Endothelial cell of umbilical vein (primary cell): ENCODE data around the gene FBH1. TPM values are rescaled to one million over a fixed set of nuclear protein-coding genes. Genes with fewer than 3 reads are reported as not detected.

ENCODE experiments used
- BruUV-seq: library from RNA; stranded (reverse); fragments of 400-500 nt; replicated peaks from 2 replicates; lab custom pipeline; 2021; lab: Mats Ljungman, UMichigan
- CTCF ChIA-PET: fragments of 300-600, 350-600 bp; sonication (Branson Sonifier 250); formaldehyde crosslinking; loops from one replicate; lab custom pipeline; 2021; ENCODE audit warnings: antibody characterized with exemption, inconsistent platforms; lab: Charles Lee
- POLR2A ChIA-PET: fragments of 300-600, 350-600 bp; sonication (Branson Sonifier 250); formaldehyde crosslinking; loops from one replicate; lab custom pipeline; 2021; ENCODE audit warnings: antibody characterized with exemption, inconsistent platforms; lab: Charles Lee
- DNase-seq: peaks from one replicate; pipeline ENCODE4 v3.0.0-alpha.2; 2011; ENCODE audit warnings: low read depth, low spot score
- FAIRE-seq: peaks from 2 replicates; lab custom pipeline; 2011; peaks lifted over from hg19 to GRCh38; lab: Jason Lieb, UNC
- H2AFZ ChIP-seq: 2 replicates; pipeline ENCODE4 v1.6.0; 2012; ENCODE audit warnings: low read depth, low read length, control low read depth, inconsistent platforms
- H3K27ac ChIP-seq: 2 replicates; pipeline ENCODE4 v1.5.1; 2011; ENCODE audit warnings: low read depth, mild to moderate bottlenecking, control low read depth, low read length, moderate library complexity; ENCODE audit not compliant: insufficient read depth
- H3K27me3 ChIP-seq, 2 experiments: 2 replicates each; pipeline versions ENCODE4 v1.6.0 to v1.6.1; 2011; ENCODE audit warnings: low read length in 2 of 2, mixed read lengths in 1 of 2; ENCODE audit not compliant: control insufficient read depth in 2 of 2, insufficient read depth in 2 of 2
- H3K36me3 ChIP-seq, 2 experiments: 2 replicates in 1 of 2; 3 replicates in 1 of 2; pipeline ENCODE4 v1.5.1; 2011; ENCODE audit warnings: low read length in 2 of 2, mild to moderate bottlenecking in 1 of 2, moderate library complexity in 1 of 2; ENCODE audit not compliant: control insufficient read depth in 2 of 2, insufficient read depth in 2 of 2; ENCODE audit errors: extremely low read depth in 1 of 2
- H3K4me1 ChIP-seq: 3 replicates; pipeline ENCODE4 v1.5.1; 2011; ENCODE audit warnings: mild to moderate bottlenecking, low read length; ENCODE audit not compliant: control insufficient read depth, insufficient read depth; ENCODE audit errors: extremely low read depth
- H3K4me2 ChIP-seq: 2 replicates; pipeline ENCODE4 v1.6.1; 2011; ENCODE audit warnings: low read length, control low read depth, mixed read lengths; ENCODE audit not compliant: insufficient read depth
- H3K4me3 ChIP-seq, 3 experiments: fragments of 200-600 bp in 1 of 3; sonication (generic), shearing (Covaris generic) in 1 of 3; replicated peaks in 1 of 3; 2 replicates each; pipeline ENCODE4 v1.5.1; 2011 to 2016; ENCODE audit warnings: control low read depth in 3 of 3, low read length in 3 of 3, mild to moderate bottlenecking in 2 of 3, inconsistent platforms in 1 of 3, low read depth in 1 of 3, moderate library complexity in 1 of 3; ENCODE audit not compliant: insufficient read depth in 1 of 3
- H3K79me2 ChIP-seq: 2 replicates; pipeline ENCODE4 v1.6.0; 2012; ENCODE audit warnings: low read length, inconsistent platforms; ENCODE audit not compliant: control insufficient read depth, insufficient read depth
- H3K9ac ChIP-seq: replicated peaks from 2 replicates; pipeline ENCODE3; 2011; ENCODE audit warnings: low read length, control low read depth; ENCODE audit not compliant: insufficient read depth; ENCODE audit errors: extremely low read depth
- H3K9me1 ChIP-seq: replicated peaks from 3 replicates; pipeline ENCODE4 v1.6.0; 2011; ENCODE audit warnings: mild to moderate bottlenecking, low read length; ENCODE audit not compliant: control insufficient read depth, insufficient read depth; ENCODE audit errors: extremely low read depth
- H3K9me3 ChIP-seq: replicated peaks from 2 replicates; pipeline ENCODE4 v1.5.1; 2012; ENCODE audit warnings: low read length, inconsistent platforms; ENCODE audit not compliant: control insufficient read depth, insufficient read depth
- H4K20me1 ChIP-seq: replicated peaks from 2 replicates; pipeline ENCODE3; 2011; ENCODE audit warnings: mild to moderate bottlenecking, low read length; ENCODE audit not compliant: control insufficient read depth, insufficient read depth; ENCODE audit errors: extremely low read depth
- EZH2 ChIP-seq: IDR thresholded peaks from 2 replicates; pipeline ENCODE4 v1.6.1; 2012; ENCODE audit warnings: borderline replicate concordance, low read depth, mild to moderate bottlenecking, moderate library complexity, low read length, inconsistent platforms; ENCODE audit not compliant: severe bottlenecking
- FOS ChIP-seq: IDR thresholded peaks from 2 replicates; pipeline ENCODE4 v1.6.1; 2011; ENCODE audit warnings: mild to moderate bottlenecking, low read length, moderate library complexity, borderline replicate concordance; ENCODE audit not compliant: insufficient read depth
- GATA2 ChIP-seq: IDR thresholded peaks from 2 replicates; pipeline ENCODE4 v1.7.0; 2011; ENCODE audit warnings: low read depth, mild to moderate bottlenecking, moderate library complexity, mixed read lengths, low read length; ENCODE audit not compliant: insufficient read length, insufficient read depth
- JUN ChIP-seq: IDR thresholded peaks from 2 replicates; pipeline ENCODE4 v1.6.1; 2011; ENCODE audit warnings: borderline replicate concordance, low read depth; ENCODE audit not compliant: insufficient read length, insufficient read depth
- MYC ChIP-seq: IDR thresholded peaks from one replicate; pipeline ENCODE4 v1.6.1; 2011; ENCODE audit warnings: mild to moderate bottlenecking, low read depth, low read length
- POLR2A ChIP-seq: IDR thresholded peaks from 2 replicates; pipeline ENCODE4 v1.6.1; 2012; ENCODE audit warnings: low read depth, mild to moderate bottlenecking, control low read depth, low read length
- POLR2AphosphoS5 ChIP-seq: IDR thresholded peaks from 2 replicates; pipeline ENCODE4 v1.6.1; 2012; ENCODE audit warnings: low read depth, mild to moderate bottlenecking, control low read depth, low read length, moderate library complexity; ENCODE audit not compliant: insufficient read depth
- dilution Hi-C: fragments of 300-500 bp; cut with MboI; formaldehyde crosslinking; loops from one replicate; pipeline ENCODE4 v1.15.0; 2019; ENCODE audit warnings: low sequenced_read_pairs; ENCODE audit not compliant: extremely low pct_ligation_motif_present
- intact Hi-C: fragments of 100-400 bp; cut with micrococcal nuclease; formaldehyde crosslinking; loops from one replicate; pipeline ENCODE4 v1.10.0; 2022
- polyA plus RNA-seq, 4 experiments: library from polyadenylated mRNA; depleted of rRNA in 3 of 4; stranded (reverse) in 3 of 4; unstranded in 1 of 4; fragments of >200 nt; gene quantifications; 2 replicates each; pipeline versions ENCODE4 v1.2.1 to v1.2.3, GENCODE V29; 2011 to 2012; ENCODE audit warnings: missing spikeins in 1 of 4
- total RNA-seq: library from RNA; stranded (reverse); gene quantifications from 2 replicates; pipeline ENCODE4 v1.2.3, GENCODE V29; 2021
- TF ChIP-seq, protein P1 (sequence below): IDR thresholded peaks from 2 replicates; pipeline ENCODE4 v1.6.1; 2011; ENCODE audit not compliant: insufficient read depth, insufficient read length
- TF ChIP-seq, protein P2 (sequence below), 2 donors: IDR thresholded peaks; 1 replicate in 1 of 2; 2 replicates in 1 of 2; pipeline ENCODE4 v1.5.1; 2011; ENCODE audit warnings: low read length in 2 of 2, mild to moderate bottlenecking in 2 of 2, moderate library complexity in 2 of 2, control low read depth in 1 of 2, inconsistent platforms in 1 of 2, low read depth in 1 of 2; ENCODE audit not compliant: insufficient read depth in 1 of 2; ENCODE audit errors: extremely low read depth in 1 of 2

Gene FBH1
- total and polyA plus RNA-seq, 2 donors (not counting 3 experiments of a cell fraction or from before 2014, with no cell fraction given), result 71.4 to 97.0 TPM

DNA sequence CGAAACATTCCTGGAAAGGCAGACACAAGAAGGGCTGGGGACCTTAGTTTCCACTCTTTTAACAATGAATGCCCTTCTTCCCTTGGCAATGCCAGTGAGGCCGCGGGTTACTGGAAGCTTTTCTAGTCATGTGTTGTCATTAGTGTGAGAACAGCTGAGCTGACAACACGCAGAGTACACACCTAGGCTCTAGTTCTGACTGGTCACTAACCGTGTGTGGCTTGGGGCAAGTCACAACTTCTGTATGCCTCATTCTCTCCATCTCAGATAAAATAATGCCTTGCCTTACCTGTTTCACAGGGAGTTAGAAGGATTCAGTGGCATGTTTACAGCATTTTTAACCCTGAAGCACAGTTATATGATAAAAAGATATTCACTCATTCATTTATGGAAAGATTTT is 31.7 kb downstream of the FBH1 start:
- no peak for FAIRE-seq
- POLR2A ChIA-PET, result no interaction called here
- no peak overlapping the region for H3K9ac ChIP-seq

More for the DNA sequence above, 31.7 kb downstream of the FBH1 start:
- CTCF ChIA-PET, result no interaction called here
- H3K36me3 ChIP-seq, result peaks cover 21 to 67% of the 10 kb centered on the region in 2 experiments
- no peaks in the 10 kb centered on the region for H3K27me3 ChIP-seq
- intact Hi-C loops, result no loop called here
- no peak for DNase-seq
- dilution Hi-C loops, result no loop called here
- H4K20me1 ChIP-seq, result no peaks in the 10 kb centered on the region
- H3K9me3 ChIP-seq, result no peaks in the 10 kb centered on the region
- TF ChIP-seq MYC, result no peak
- TF ChIP-seq POLR2A, result no peak
- TF ChIP-seq, protein P1, sequence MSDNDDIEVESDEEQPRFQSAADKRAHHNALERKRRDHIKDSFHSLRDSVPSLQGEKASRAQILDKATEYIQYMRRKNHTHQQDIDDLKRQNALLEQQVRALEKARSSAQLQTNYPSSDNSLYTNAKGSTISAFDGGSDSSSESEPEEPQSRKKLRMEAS, result no peak
- no peak for TF ChIP-seq FOS
- TF ChIP-seq, protein P2, sequence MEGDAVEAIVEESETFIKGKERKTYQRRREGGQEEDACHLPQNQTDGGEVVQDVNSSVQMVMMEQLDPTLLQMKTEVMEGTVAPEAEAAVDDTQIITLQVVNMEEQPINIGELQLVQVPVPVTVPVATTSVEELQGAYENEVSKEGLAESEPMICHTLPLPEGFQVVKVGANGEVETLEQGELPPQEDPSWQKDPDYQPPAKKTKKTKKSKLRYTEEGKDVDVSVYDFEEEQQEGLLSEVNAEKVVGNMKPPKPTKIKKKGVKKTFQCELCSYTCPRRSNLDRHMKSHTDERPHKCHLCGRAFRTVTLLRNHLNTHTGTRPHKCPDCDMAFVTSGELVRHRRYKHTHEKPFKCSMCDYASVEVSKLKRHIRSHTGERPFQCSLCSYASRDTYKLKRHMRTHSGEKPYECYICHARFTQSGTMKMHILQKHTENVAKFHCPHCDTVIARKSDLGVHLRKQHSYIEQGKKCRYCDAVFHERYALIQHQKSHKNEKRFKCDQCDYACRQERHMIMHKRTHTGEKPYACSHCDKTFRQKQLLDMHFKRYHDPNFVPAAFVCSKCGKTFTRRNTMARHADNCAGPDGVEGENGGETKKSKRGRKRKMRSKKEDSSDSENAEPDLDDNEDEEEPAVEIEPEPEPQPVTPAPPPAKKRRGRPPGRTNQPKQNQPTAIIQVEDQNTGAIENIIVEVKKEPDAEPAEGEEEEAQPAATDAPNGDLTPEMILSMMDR (IDR thresholded peaks at IDR 0.05; ENCODE audit: extremely low read depth in 1 of 2, insufficient read depth in 1 of 2, low read depth in 1 of 2, low read length in 2 of 2), result no peak
- TF ChIP-seq JUN, result no peak
- no peak for TF ChIP-seq GATA2
- TF ChIP-seq POLR2AphosphoS5, result no peak
- no peak for TF ChIP-seq EZH2
- no peak overlapping the region for H3K27ac ChIP-seq
- no peaks in the 10 kb centered on the region for H3K79me2 ChIP-seq
- H3K9me1 ChIP-seq, result no peaks in the 10 kb centered on the region
- no TSS peak for BruUV-seq
- H3K4me2 ChIP-seq, result no peak overlapping the region
- H3K4me1 ChIP-seq, result no peaks in the 10 kb centered on the region
- H3K4me3 ChIP-seq, result no peak overlapping the region
- H2AFZ ChIP-seq, result no peak overlapping the region
